A549 (cell line): ENCODE data around the gene DSCAML1.

Experiments
- BHLHE40 ChIP-seq: IDR thresholded peaks from 2 replicates; pipeline ENCODE4 v1.6.1; 2012; ENCODE audit warnings: low read depth, low read length, inconsistent platforms
- CEBPB ChIP-seq, 2 experiments: fragments of >200 bp in 1 of 2; sonication (Bioruptor Twin) in 1 of 2; formaldehyde crosslinking in 1 of 2; IDR thresholded peaks; 2 replicates each; pipeline ENCODE4 v1.6.1; 2012 to 2016
- JUNB ChIP-seq: fragments of >200 bp; sonication (Bioruptor Twin); formaldehyde crosslinking; IDR thresholded peaks from 2 replicates; pipeline ENCODE4 v1.6.1; 2016
- MAFK ChIP-seq: fragments of 450-650 bp; IDR thresholded peaks from 2 replicates; pipeline ENCODE4 v1.6.1; 2014; ENCODE audit not compliant: partially characterized antibody
- MYC ChIP-seq: IDR thresholded peaks from 2 replicates; pipeline ENCODE4 v1.6.1; 2012; ENCODE audit warnings: mild to moderate bottlenecking, inconsistent platforms, low read length, improper control_type of control experiment, borderline replicate concordance
- NPAS2 ChIP-seq: fragments of 250-450 bp; sonication (Bioruptor Pico); IDR thresholded peaks from 2 replicates; pipeline ENCODE4 v1.8.0; 2022; ENCODE audit warnings: mild to moderate bottlenecking, moderate library complexity, borderline replicate concordance
- POLR2A ChIP-seq: IDR thresholded peaks from 2 replicates; pipeline ENCODE4 v1.6.1; 2012; ENCODE audit warnings: mild to moderate bottlenecking, low read length
- TF ChIP-seq, protein P1 (sequence below): fragments of 200-600 bp; sonication (generic); IDR thresholded peaks from 2 replicates; pipeline ENCODE4 v1.6.1; 2016; ENCODE audit warnings: antibody characterized with exemption, mild to moderate bottlenecking, moderate library complexity
- TF ChIP-seq, protein P2 (sequence below): fragments of >200 bp; sonication (Bioruptor Twin); formaldehyde crosslinking; IDR thresholded peaks from 3 replicates; pipeline ENCODE4 v1.5.1; 2016

DNA sequence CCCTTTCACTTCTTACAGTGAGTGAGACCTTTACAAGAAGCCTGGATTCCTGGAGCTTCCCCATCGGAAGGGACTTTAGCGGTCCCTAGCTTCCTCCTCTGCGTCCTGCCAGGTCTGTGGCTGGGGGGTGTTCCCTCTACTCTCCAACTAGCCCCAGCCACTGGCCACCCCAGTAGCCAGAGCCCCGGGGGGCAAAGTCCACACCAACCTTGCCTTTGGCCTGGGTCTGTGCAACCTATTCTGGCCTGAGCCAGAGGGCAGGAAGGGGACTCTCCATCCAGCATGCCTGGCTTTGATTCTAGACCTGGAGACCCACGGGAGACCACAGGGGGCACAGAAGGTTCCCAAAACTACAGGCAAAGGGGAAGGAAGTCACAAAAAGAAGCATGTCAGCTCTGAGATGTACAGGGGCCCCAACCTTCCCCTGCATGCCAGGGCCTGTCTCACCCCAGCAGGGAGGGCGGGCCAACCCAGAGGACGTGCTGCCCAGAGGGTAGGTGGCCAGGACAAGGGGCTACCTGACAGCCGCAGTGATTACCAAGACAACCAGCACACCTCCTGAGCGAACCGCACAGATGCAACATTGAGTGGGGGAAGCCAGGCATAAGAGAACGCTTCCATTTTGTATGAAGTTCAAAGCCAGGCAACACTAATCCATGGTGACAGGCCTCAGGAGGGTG, 52.4 kb downstream of the DSCAML1 start:
- TF ChIP-seq, protein P1, sequence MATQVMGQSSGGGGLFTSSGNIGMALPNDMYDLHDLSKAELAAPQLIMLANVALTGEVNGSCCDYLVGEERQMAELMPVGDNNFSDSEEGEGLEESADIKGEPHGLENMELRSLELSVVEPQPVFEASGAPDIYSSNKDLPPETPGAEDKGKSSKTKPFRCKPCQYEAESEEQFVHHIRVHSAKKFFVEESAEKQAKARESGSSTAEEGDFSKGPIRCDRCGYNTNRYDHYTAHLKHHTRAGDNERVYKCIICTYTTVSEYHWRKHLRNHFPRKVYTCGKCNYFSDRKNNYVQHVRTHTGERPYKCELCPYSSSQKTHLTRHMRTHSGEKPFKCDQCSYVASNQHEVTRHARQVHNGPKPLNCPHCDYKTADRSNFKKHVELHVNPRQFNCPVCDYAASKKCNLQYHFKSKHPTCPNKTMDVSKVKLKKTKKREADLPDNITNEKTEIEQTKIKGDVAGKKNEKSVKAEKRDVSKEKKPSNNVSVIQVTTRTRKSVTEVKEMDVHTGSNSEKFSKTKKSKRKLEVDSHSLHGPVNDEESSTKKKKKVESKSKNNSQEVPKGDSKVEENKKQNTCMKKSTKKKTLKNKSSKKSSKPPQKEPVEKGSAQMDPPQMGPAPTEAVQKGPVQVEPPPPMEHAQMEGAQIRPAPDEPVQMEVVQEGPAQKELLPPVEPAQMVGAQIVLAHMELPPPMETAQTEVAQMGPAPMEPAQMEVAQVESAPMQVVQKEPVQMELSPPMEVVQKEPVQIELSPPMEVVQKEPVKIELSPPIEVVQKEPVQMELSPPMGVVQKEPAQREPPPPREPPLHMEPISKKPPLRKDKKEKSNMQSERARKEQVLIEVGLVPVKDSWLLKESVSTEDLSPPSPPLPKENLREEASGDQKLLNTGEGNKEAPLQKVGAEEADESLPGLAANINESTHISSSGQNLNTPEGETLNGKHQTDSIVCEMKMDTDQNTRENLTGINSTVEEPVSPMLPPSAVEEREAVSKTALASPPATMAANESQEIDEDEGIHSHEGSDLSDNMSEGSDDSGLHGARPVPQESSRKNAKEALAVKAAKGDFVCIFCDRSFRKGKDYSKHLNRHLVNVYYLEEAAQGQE, result no peak
- no peak for TF ChIP-seq POLR2A
- TF ChIP-seq, protein P2, sequence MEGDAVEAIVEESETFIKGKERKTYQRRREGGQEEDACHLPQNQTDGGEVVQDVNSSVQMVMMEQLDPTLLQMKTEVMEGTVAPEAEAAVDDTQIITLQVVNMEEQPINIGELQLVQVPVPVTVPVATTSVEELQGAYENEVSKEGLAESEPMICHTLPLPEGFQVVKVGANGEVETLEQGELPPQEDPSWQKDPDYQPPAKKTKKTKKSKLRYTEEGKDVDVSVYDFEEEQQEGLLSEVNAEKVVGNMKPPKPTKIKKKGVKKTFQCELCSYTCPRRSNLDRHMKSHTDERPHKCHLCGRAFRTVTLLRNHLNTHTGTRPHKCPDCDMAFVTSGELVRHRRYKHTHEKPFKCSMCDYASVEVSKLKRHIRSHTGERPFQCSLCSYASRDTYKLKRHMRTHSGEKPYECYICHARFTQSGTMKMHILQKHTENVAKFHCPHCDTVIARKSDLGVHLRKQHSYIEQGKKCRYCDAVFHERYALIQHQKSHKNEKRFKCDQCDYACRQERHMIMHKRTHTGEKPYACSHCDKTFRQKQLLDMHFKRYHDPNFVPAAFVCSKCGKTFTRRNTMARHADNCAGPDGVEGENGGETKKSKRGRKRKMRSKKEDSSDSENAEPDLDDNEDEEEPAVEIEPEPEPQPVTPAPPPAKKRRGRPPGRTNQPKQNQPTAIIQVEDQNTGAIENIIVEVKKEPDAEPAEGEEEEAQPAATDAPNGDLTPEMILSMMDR, result no peak
- no peak for TF ChIP-seq CEBPB (IDR thresholded peaks at IDR 0.05)
- TF ChIP-seq MYC, result no peak
- TF ChIP-seq JUNB, result no peak
- TF ChIP-seq NPAS2 (CRISPR knock-in tag), result no peak
- TF ChIP-seq MAFK, result no peak
- no peak for TF ChIP-seq BHLHE40
